Measurements from ENCODE around the gene KCNMB2. TPM values are rescaled to one million over a fixed set of nuclear protein-coding genes. Genes with fewer than 3 reads are reported as not detected.
A peak's percentile ranks its signal among the peaks of the same experiment; 100 is the strongest.

KCNMB2 gene
- total RNA-seq, 4 donors from 2014 or later = not detected

- Histone ChIP-seq H3K27me3 (no peaks in the 10 kb centered on the region), H3K4me1 (no peaks in the 10 kb centered on the region), H3K36me3 (no peaks in the 10 kb centered on the region), H3K9me3 (no peaks in the 10 kb centered on the region), H3K4me3 (peak overlapping the region in 1 of 4 donors; percentile 9), H3K27ac (no peak overlapping the region)
- DNase-seq = no peak
- no peak for TF ChIP-seq CTCF (IDR thresholded peaks at IDR 0.05)
- TF ChIP-seq POLR2A (IDR thresholded peaks at IDR 0.05) = no peak
These were observed 82.0 kb downstream of the KCNMB2 start for GRCh38 chr3:178618197-178618596.

- H3K9me3 ChIP-seq = no peaks in the 10 kb centered on the region
- H3K4me3 ChIP-seq = peak overlapping the region in 1 of 4 donors; percentile 9
- TF ChIP-seq POLR2A (IDR thresholded peaks at IDR 0.05) (no peak), CTCF (IDR thresholded peaks at IDR 0.05) (no peak)
- H3K27ac ChIP-seq = no peak overlapping the region
- H3K36me3 ChIP-seq = no peaks in the 10 kb centered on the region
- no peak for DNase-seq
- H3K4me1 ChIP-seq = no peaks in the 10 kb centered on the region
- H3K27me3 ChIP-seq = no peaks in the 10 kb centered on the region
These were observed 82.7 kb downstream of the KCNMB2 start for GRCh38 chr3:178618896-178619295.

GRCh38 chr3:178623666-178624255 lies 87.5 kb downstream of the KCNMB2 start:
- H3K4me3 ChIP-seq = no peak overlapping the region
- no peaks in the 10 kb centered on the region for H3K27me3 ChIP-seq
- no peak for DNase-seq
- no peak for TF ChIP-seq CTCF (IDR thresholded peaks at IDR 0.05)
- no peak for TF ChIP-seq POLR2A (IDR thresholded peaks at IDR 0.05)
- no peaks in the 10 kb centered on the region for H3K36me3 ChIP-seq
- H3K4me1 ChIP-seq = no peaks in the 10 kb centered on the region
- H3K9me3 ChIP-seq = no peaks in the 10 kb centered on the region
- no peak overlapping the region for H3K27ac ChIP-seq

- Histone ChIP-seq H3K4me1 (no peaks in the 10 kb centered on the region), H3K27me3 (no peaks in the 10 kb centered on the region), H3K27ac (no peak overlapping the region), H3K4me3 (no peak overlapping the region), H3K36me3 (no peaks in the 10 kb centered on the region), H3K9me3 (no peaks in the 10 kb centered on the region)
- no peak for DNase-seq
- no peak for TF ChIP-seq CTCF (IDR thresholded peaks at IDR 0.05)
- TF ChIP-seq POLR2A (IDR thresholded peaks at IDR 0.05) = no peak
These were observed 88.0 kb downstream of the KCNMB2 start for GRCh38 chr3:178624276-178624675.

GRCh38 chr3:178625053-178625600 lies 88.9 kb downstream of the KCNMB2 start:
- no peaks in the 10 kb centered on the region for H3K9me3 ChIP-seq

More at GRCh38 chr3:178625053-178625600, 88.9 kb downstream of the KCNMB2 start:
- H3K4me3 ChIP-seq = no peak overlapping the region
- H3K27me3 ChIP-seq = no peaks in the 10 kb centered on the region
- no peaks in the 10 kb centered on the region for H3K36me3 ChIP-seq
- DNase-seq = no peak
- TF ChIP-seq CTCF (IDR thresholded peaks at IDR 0.05) (no peak), POLR2A (IDR thresholded peaks at IDR 0.05) (no peak)
- H3K4me1 ChIP-seq = no peaks in the 10 kb centered on the region
- H3K27ac ChIP-seq = no peak overlapping the region
